GM21576 (cell line): ENCODE measurements around the gene OOSP3.
"Not testable (repeated sequence)": the region's sequence is repeated elsewhere in the genome, so short reads cannot be mapped to it uniquely, and the experiment has no call there.

ENCODE experiments used
- ATAC-seq: cut with Tn5 transposase; IDR thresholded peaks from one replicate; pipeline ENCODE4 v1.9.1; 2021; ENCODE audit warnings: mild to moderate bottlenecking, moderate library complexity; ENCODE audit not compliant: unreplicated experiment

Gene OOSP3, protein sequence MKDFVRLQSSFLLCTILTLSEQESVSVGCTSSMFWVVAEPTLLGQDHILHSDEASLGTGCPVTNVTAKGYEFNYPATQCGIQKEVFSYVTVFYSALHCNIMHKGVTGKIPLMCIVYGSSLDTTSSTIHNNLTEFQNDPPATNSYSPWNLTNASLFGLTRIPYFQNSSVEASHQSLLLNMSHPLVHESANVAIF

DNA sequence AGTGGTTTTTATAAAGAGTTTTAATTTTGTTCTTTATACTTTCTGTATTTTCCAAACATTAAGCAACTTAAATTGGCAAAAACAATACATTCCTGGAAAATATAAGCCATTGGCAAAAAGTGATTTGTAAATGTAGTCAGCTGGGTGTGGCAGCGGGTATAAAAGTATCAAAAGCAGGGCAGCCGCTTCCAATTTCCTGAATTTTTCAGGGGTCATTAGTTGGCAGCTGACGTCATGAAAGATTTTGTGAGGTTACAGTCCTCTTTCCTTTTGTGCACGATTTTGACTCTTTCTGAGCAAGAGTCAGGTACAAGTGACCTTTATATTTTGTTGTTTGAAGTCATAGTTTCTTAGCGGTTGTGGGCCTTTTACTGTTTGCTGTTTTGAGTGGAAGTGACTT, at the start of gene OOSP3:
Gene OOSP3, plus strand, starts transcription at position 208 of the 400 bp plus-strand sequence. Its CDS starts 27 bp downstream, at position 235.
- no peak for ATAC-seq

DNA sequence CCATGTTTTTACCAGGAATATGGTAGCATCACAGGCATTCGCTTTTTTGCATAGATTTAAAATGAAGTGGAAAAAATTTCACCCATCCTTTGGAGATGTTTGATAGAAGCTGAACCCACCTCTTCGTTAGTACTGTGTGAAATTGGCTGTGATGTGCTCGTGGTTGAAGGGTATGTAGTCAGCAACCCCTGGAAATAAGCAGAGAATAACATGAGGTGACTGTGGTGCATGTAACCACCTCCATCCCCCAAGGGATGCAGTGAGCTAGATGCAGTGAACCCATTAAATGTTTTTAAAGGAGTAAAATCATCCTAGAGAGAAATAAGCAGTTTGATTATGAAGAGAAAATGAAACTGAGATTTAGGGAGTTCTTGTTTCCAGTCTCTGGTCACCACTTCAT, 49.2 kb upstream of the OOSP3 start:
- no peak for ATAC-seq

DNA sequence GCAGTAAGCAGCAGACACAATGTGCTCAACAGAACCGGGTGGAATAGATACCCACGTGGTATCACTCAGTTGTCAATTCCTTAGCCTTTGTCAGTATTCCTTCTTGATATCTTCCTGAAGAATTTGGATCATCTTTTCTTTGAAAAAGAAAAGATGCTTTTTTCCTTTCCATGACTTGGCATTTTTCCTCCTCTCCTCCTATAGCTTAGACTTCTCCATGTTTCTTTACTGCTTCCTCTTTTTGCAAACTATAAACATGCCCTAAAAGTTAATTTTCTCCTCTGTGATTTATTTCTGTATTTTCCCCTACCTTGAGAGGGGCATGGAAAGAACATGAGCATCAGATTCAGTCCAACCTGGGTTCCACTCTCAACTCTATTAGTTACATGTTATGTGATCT, 45.0 kb upstream of the OOSP3 start:
- no peak for ATAC-seq

DNA sequence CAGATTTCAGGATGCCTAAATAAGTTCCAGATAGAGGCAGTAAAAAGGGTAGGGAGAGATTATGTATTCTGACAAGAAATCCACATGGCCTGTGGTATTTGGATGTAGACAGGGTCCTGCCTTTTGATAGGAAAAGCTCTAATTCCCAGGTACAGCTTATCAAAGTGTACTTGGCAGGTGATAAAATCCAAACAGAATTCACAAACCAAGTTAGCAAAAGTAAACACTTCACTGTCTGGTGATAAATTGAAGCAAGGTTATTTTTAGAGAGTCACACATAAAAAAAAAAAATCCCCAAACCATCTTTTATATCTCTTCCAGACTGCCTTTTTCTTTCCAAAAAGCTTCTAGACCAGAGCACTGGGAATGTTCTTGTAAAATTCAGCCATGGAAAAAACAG, 39.0 kb upstream of the OOSP3 start:
- ATAC-seq: no peak

DNA sequence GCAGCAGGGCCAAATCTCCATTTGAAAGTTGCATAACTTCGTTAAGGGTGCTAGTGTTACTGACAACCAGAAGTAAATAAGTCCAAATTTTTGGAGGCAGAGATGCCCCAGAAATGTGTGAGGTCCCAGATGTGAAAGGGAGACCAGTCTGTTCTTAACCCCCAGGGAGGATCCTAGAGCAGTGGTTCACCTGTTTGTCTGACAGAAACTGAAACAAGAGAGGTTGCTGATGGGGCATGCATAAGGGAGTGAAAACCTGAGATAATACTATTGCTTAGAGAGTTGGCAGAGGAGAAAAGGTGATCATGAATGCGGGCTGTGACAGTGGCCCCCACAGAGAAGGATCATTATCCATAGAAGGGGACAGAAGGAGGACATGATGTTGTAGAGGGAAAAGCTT, 37.1 kb upstream of the OOSP3 start:
- ATAC-seq: no peak

DNA sequence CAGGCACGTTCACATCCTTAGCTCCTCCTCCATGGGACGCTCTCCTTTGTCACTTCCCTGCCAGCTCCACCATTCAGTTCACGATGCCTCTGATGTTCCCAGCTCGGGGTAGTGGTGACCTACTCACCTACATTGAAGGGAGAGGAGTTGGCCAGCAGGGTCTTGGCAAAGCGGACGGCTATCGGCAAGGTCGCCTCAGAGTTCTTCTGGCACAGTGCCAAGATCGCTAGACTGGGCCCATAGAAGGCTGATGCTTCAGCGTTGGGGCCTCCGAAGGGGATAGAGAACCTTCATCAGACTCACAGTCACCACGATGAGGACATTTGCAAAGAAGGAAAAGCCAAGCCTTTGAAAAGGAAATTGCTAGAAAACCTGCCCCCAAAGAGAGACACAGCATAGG, 36.3 kb upstream of the OOSP3 start:
- no peak for ATAC-seq

DNA sequence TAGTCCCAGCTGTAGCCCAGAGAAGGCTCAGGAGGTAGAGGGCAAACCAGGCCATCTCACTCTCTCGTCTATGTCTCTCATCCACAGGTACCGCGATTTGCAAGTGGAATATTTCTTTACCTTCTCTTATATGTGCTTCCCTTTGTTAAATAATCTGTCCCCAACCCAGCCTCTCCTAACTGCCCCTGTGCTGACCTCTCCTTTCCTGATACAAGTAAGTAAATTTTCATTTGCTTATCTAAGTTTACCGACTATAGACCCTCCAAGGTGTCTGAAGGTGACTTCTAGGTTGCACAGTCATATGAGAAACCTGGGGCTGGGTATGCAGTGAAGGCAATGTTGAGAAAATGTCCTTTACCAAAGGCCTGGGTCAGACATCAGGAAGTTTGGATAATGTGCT, 33.2 kb upstream of the OOSP3 start, which contains the start of gene CBLIF:
Gene CBLIF, minus strand, starts transcription at position 101 of the 400 bp plus-strand sequence. Its CDS starts 46 bp downstream, at position 55.
- no peak for ATAC-seq

DNA sequence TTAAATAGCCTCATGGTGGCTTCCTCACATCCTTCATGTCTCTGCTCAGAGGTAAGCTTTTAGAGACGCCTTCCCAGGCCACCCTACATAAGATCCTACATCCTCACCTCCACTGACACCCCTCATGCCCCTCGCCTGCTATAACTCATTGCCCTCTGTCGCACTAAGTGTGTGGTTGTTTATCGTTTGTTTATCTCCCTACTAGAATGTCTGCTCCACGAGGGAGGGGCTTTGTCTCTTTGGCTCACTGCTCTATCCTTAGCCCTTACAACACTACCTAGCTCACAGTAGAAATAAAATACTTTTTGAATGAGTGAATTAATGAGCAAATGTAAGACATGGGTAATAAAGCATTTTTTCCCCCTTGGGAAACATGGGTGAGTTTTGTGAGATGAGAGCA, 32.0 kb upstream of the OOSP3 start:
- ATAC-seq: no peak

DNA sequence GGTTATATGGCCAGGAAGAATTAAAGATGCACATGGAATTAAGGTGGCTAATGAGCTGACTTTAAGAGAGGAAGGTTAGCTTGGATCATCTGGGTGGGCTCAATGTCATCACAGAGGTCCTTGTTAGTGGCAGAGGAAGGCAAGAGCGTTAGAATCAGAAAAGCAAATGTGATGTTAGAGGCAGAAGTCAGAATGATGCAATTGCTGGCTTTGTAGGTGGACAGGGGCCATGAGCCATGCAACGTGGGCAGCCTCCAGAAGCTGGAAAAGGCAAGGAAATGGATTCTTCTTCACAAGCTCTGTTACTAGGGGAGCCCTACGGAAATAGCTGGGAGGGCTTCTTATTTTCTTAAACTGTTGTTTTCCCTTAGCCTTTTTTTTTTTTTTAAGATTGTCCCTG, 31.0 kb upstream of the OOSP3 start:
- ATAC-seq: no peak

DNA sequence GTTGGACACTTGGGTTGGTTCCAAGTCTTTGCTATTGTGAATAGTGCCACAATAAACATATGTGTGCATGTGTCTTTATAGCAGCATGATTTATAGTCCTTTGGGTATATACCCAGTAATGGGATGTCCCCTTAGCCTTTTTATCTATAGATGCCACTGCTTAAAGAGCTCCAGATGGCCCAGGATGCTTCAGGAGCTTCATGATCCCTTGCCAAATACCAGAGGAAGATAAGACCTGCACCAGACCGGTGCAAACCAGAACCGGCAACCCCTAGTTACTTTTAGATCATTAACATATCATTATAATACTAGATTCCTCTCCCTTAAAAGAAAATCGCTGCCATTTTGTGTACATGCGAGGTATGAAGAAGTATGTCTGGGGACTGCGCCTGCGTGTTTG, 30.1 kb upstream of the OOSP3 start:
- ATAC-seq: not testable (repeated sequence)

DNA sequence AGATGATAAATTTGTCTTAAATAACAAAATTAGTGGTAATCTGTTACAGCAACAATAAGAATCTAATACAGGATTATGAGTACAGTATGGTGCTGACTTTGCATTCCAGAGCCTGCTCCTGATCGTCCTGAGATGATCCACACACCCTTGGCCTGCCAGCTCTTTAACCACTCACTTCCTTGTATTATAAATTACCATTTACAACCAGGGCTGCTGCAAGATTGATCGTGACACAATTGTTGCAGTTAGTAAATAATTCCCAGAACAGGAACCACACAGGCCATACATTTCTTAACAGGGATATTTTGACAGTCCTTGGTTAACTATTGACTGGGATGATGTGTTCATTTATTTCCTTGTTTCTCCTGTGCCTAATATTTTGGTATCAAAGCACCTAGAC, 29.5 kb upstream of the OOSP3 start:
- ATAC-seq: no peak

DNA sequence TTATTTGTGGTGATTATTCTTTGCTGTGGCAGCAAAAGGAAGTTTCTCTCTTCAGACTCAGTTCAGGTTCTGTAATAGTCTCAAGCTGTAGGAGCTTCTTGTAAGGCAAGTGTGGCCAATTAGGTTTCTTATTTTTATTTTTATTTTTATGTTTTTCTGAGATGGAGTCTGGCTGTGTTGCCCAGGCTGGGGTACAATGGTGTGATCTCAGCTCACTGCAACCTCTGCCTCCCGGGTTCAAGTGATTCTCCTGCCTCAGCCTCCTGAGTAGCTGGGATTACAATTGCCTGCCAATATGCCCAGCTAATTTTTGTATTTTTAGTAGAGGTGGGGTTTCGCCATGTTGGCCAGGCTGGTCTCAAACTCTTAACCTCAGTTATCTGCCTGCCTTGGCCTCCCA, 29.0 kb upstream of the OOSP3 start:
- ATAC-seq: not testable (repeated sequence)

DNA sequence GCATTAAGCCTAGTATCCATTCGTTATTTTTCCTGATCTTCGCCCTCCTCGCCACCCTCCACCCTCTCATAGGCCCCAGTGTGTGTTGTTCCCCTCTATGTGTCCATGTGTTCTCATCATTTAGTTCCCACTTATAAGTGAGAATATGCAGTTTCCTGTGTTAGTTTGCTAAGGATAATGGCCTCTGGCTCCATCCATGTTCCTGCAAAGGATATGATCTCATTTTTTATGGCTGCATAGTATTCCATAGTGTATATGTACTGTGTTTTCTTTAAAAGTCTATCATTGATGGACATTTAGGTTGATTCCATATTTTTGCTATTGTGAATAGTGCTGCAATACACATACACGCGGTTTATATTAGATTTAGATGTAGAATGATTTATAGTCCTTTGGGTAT, 27.2 kb upstream of the OOSP3 start:
- not testable (repeated sequence) for ATAC-seq

DNA sequence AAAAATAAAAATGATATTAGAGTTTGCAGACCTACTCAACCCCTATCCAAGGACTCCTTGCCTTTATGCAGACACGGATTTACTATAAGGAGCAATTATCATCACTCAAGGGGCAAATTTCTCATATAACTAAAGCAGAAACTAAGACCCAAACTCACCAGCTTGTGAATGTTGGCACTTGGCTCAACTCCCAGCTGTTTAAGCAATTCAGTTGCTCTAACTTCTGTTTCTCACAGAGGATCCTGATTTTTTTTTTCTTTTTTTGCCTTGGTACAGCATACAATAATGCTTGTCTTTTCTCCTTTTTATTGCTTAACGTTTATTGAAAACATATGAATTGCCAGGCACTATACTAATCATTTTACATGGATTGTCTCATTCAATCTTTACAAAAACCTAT, 23.7 kb upstream of the OOSP3 start:
- ATAC-seq: no peak

DNA sequence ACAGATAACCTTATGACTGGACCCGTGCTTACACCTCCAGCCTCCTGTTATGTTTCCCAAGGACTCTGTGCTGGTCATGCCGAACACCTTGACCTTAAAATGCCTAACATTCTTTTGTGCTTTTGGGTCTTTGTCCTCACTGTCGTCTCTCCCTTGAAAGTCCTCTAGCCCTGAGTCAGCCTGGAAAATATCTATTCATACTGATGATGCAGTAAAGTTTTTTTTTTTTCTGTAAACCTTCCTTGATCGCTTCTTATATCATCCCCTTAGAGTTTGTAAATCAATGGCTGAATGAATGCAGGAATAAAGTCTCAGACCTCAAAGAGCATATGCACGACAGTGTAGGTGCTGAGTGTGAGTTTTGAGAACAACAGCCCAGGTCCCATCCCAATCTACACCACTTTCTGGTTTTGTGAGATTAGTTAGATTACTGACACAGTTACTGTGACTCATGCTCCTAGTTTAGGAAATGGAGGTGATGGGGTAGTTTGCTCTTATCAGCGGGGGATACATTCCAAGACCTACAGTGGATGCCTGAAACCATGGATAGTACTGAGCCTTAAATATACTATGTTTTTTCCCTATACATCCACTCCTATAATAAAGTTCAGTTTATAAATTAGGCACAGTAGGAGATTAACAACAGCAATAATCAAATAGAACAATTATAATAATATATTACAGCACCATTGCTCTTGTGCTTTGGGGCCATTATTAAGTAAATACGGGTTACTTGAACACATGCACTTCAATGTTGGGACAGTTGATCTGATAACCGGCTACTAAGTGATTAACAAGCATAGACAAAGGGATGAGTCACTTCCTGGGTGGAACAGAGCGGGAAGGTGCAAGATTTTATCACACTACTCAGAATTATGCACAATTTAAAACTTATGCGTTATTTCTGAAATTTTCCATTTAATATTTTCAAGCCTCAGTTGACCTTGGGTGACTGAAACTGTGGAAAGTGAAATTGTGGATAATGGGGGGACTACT, 20.8 kb upstream of the OOSP3 start:
- ATAC-seq: no peak

DNA sequence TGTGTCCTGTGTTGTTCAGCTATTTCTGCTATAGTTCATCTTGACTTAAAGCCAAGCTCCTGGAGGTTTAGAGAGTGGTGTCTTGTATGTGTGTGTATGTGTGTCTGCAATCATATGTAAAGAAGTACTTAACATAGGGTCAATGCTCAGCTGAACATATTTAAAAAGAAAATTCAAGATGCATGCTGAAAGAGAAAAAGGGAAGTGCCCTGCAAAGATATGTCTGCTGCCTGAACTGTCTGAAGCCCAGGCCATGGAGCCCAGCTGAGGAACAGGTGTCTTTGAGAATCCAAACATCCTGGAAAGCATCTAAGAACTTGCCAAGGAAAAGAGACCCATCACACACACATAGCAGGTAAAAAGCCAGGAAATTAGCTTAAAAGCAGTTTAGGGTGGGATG, 18.9 kb upstream of the OOSP3 start:
- ATAC-seq: no peak

DNA sequence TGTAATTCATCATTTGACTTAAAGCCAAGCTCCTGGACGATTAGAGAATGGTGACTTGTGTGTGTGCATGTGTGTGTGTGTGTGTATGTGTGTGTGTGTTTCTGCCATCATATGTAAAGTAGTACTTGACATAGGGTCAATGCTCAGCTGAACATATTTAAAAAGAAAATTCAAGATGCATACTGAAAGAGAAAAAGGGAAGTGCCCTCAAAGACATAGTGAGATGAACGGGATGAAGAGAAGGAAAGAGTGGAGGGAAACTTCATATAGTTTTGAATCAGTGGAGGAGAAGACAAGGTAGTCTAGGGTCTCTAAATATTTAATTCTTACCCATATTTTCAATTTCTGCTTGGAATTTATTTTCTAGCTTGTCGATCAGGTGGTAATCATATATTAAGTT, 16.3 kb upstream of the OOSP3 start:
- ATAC-seq: no peak

DNA sequence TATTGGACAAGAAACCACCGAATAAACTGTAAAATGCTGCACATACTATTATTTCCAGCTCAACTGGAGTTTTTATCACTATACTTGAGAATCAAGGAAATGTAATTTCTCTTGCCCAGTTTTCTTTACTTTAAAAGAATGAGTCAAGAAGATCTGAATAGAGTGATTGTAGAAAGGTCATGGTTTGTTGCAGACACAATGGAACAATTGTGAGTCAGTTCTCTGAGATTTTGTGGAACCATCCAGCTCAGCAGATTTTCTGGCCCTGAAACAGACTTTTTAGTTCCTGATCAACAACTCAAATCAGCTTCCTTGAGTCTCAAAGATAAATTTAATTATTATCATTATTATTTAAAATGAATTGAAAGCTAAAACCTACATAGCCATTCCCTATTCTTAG, 13.6 kb upstream of the OOSP3 start:
- no peak for ATAC-seq

DNA sequence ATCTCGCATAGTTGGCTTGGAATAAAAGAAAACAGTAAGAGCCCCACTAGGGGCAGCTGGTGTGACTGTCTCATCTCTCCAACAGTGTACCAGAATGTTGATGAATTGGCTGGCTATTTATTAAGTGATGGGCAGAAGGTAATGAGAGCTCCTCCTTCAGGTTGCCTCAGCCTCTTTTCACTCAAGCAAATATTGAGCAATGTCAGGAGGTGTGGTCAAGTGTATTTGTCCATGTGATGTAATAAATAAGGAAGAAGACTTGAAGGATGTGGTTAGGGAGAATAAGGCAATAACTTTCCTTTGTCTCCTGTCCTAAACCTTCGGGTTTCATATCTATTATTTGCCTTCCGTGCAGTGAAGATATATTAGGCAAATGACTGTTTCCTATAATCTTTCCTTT, 12.2 kb upstream of the OOSP3 start, which contains the start of gene TCN1:
Gene TCN1, minus strand, starts transcription at position 91 of the 400 bp plus-strand sequence. Its CDS starts 17 bp downstream, at position 74.
- no peak for ATAC-seq

DNA sequence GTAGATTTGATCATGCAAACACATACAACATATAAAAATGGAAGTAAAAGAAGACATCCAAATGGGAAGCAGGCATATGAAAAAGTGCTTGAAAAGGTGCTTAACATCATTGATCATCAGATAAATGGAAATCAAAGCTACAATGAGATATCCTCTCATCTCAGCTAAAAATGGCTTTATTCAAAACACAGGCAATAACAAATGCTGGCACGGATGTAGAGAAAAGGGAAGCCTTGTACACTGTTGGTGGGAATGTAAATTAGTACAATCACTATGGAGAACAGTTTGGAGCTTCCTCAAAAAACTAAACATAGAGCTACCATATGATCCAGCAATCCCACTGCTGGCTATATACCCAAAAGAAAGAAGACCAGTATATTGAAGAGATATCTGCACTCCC, 11.7 kb upstream of the OOSP3 start:
- no peak for ATAC-seq

DNA sequence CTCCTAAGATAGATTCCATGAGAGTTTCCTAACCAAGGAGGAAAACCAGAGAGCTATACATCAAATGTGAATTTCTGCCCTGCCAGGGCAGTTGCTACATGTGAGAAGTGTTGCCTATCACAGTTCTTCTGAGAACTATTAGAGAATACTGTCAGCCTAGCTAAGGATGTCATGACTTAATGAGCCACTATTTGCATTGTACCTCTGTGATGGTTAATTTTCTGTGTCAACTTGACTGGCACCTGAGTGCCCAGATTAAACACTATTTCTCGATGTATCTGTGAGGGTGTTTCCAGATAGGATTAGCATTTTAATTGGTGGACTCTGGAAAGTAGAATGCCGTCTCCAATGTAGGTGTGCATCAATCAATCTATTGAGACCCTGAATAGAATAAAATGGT, 10.6 kb upstream of the OOSP3 start:
- ATAC-seq: no peak

DNA sequence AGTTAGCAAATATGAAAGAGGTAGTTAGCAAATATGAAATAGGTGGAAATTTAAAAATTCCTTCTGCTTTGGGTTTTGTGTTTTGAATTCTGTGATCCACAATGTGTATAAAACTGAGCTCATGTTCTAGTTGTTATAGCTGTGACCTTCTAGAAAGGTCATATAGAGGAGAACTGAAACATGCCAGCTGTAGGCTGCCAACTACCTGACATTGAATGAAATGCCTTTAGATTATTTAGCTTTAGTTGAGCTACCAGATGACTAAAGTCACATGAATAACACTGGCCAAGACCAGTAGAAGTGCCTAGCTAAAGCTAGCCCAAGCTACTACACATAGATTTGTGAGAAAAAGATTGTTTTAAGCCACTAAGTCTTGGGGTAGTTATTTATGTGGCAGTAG, 6.5 kb upstream of the OOSP3 start:
- no peak for ATAC-seq
